Activated CD4-positive, alpha-beta T cell treated with anti-CD3 and anti-CD28 coated beads, Interleukin-2, amount 50 U/mL, for 48 hours (primary cell): Measurements from ENCODE around the gene BANP.
"Not testable (repeated sequence)": the region's sequence is repeated elsewhere in the genome, so short reads cannot be mapped to it uniquely, and the experiment has no call there.

ENCODE experiments used
- DNase-seq, 2 experiments: peaks; one replicate each; pipeline ENCODE4 v3.0.0-alpha.2; 2020

Gene BANP

GRCh38 chr16:88053479-88053878, 102.2 kb downstream of the BANP start:
- DNase-seq: not testable (repeated sequence)

- DNase-seq: no peak
Observed at GRCh38 chr16:88055356-88055755, 104.1 kb downstream of the BANP start.

DNA sequence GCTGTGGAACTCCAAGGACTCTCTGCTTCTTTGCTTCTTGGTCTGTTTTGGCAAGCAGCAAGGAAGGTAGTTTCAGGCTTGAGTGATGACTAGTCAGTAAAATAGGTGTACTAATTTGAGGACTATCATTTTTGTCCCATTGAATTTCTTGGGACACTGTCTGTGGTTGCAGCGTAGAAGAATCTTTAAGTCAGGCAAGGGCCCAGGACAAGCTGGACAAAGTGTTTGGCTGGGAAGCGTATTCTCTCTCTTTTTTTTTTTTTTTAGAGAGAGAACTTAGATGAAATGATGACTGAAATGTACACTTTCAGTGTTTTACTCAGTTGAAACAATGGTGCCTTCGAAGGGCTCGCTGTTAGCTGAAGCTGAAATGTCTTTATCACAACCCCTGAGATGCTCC, 105.0 kb downstream of the BANP start:
- no peak for DNase-seq

DNA sequence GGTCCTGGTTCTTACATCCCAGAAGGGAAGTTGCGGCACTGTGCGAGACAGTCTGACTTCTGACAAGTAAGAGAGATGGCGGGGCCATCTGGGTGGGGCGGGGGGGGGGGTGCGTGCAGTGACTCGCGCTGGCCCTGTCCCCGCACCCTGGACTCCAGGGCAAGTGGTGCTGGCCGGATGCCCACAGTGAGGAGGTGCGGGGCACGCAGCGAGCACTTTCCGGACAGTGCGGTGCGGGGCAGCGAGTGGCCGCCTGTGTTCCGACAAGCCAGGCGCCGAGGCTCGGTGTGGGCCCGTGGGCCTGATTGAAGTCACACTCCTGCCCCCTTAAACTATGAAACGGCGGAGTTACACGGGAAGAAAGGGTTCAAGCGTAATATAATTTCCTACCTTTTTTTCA, 106.4 kb downstream of the BANP start:
- no peak for DNase-seq

GRCh38 chr16:88058136-88058535, 106.9 kb downstream of the BANP start:
- no peak for DNase-seq

GRCh38 chr16:88058817-88059216, 107.6 kb downstream of the BANP start:
- no peak for DNase-seq

GRCh38 chr16:88059701-88060386, 108.6 kb downstream of the BANP start:
- DNase-seq: no peak

GRCh38 chr16:88060524-88061219, 109.4 kb downstream of the BANP start:
- no peak for DNase-seq

DNA sequence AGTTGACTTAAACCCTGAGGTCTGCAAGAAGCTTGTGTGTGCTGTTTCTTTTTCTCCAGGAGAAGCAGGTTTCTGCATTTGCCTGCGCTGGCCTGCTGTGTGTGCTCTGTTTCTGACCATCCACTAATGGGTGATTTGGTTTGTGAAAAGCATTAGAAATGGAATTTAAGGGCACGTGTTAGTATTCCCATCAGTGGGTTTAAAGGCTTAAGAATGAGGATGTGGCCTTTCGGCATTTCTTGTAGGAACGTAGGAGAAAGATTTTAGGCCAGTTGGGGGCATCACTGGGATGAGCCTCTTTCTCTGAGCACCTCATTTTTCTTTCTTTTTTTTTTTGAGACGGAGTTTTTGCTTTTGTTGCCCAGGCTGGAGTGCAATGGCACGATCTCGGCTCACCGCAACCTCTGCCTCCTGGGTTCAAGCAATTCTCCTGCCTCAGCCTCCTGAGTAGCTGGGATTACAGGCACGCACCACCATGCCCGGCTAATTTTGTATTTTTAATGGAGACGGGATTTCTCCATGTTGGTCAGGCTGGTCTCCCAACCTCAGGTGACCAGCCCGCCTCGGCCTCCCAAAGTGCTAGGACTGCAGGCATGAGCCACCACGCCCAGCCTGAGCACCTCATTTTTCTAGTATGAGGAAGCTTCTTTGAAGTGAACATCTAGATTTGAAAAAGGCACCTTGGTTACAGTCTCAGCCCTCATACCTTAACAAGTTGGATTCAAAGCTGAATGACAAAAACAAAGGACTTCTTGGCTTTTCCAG, 110.3 kb downstream of the BANP start:
- no peak for DNase-seq

GRCh38 chr16:88062341-88063210, 111.3 kb downstream of the BANP start:
- no peak for DNase-seq

DNA sequence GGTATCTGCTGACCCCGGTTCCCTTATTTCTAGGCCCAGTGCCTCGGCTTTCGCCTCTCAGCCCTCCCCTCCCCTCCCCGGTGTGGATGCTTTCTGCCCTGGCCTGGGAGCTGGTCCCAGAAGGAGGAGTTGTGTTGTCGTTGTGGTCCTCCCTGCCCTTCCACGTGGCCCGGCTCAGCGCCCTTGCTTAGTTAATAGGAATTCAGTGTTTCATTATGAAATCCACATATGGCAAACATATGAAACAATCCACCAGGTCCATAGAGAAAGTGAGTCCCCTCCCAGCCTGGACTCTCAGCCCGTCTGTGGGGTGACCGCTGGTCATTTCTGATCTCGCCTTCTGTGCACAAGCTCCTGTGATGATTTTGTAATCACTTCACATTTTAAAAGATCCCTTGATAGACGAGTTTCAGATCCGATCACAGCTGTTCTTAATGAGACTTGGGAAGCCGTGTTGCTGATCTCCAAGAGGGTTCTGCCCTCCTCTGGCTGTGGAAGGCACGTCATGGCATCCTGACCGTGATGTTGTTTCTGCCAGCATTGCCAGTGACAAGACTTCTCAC, 112.1 kb downstream of the BANP start:
- no peak for DNase-seq

DNA sequence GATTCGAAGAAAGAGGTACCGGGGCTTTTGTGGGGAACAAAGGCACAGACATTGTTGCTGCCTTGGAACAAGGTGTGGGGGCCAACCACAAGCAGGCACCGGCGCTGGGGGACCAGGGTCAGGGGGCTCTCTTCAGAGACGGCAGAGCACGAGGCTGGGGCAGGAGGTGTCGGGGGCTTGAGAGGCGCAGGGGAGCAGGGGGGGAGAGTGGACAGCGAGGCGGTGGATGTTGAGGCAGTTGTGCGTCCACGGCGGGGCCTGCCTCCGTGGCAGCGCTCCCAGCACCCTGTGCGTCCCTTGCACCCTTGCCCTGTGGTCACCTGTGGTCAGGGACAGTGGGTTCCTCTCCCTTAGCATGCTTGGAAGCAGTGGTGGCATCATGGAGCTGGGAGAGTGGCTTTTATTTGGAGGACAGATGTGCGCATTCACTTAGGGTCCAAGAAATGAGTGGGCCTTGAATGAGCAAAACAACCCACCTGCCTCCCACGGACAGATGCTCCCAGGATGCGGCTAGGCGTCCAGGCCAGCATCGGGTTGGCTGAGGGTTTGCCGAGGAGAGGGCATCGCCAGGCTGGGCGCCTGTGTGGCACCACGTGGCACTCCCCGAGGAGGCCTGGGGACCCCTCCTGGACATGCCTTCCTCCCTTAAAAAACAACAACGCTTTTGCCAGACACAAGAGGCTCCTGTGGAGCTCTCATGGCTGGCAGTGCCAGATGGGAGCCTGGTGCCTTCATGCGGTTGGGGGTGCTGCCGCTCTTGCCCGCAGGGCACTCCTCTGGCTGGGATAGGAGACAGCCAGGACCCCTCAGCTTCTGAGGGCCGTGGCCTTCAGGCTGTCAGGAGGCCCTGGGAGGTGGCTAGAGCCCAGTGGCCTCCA, 113.0 kb downstream of the BANP start:
- DNase-seq: no peak

- DNase-seq: no peak
Observed at GRCh38 chr16:88064889-88065746, 113.9 kb downstream of the BANP start.

GRCh38 chr16:88065747-88066142, 114.5 kb downstream of the BANP start:
- no peak for DNase-seq

- DNase-seq: no peak
Observed at GRCh38 chr16:88066234-88066633, 115.0 kb downstream of the BANP start.

GRCh38 chr16:88066680-88067529, 115.7 kb downstream of the BANP start:
- no peak for DNase-seq

DNA sequence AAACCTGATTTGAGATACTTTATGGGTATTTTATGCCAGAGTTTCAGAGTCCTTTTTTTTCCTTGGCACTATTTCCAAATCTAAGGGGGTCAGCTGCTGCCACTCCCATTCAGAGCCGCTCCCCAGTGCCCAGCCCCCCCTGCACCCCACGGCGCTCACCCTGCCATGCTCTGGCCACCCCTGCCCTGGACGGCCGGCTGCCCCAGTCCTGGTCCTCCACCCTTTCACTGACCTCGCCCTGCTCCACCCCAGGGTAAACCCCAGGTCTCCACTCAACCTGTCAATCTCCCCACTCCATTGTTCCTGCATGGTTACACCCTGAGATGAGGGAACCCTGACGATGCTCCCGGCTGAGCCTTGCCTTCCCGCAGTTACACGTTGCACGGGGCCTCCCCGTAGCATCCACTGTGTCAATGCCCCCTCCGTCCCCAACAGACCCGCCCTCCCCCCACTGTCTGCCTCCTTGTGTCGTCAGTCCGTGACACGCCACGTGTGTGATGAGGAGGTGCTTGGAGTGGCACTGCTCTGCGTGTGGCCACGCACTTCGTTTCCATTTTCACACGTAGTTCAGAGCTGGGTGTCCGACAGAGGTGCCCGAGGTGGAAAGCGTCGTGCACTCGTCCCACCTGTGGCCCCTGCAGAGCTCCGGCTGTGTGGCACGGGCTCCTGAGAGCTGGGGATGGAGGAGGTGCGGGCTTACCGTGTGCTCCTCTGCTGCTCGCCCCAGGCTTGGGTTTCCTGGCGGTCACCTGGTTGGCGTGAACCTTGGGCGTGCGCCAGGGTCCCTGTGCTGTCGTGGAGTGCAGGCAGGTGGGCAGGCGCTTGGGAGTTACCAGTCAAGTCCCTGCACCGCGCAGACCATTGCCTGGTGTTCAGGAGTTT, 116.5 kb downstream of the BANP start:
- DNase-seq: no peak
